Raji (cell line): Measurements from ENCODE around the gene STPG2.

Source experiments
- POLR2A ChIP-seq: IDR thresholded peaks from 2 replicates; pipeline ENCODE4 v1.6.1; 2011; ENCODE audit warnings: low read depth, low read length, control low read depth; ENCODE audit not compliant: insufficient read depth

The STPG2 gene

GRCh38 chr4:97836662-97837061 lies 306.6 kb downstream of the STPG2 start:
- TF ChIP-seq POLR2A = no peak

GRCh38 chr4:97828646-97829045 lies 314.6 kb downstream of the STPG2 start:
- TF ChIP-seq POLR2A = no peak

- no peak for TF ChIP-seq POLR2A
Measured at GRCh38 chr4:97819294-97819693, 324.0 kb downstream of the STPG2 start.

GRCh38 chr4:97812768-97813167 lies 330.5 kb downstream of the STPG2 start:
- TF ChIP-seq POLR2A = no peak

- no peak for TF ChIP-seq POLR2A
Measured at GRCh38 chr4:97786306-97786920, 356.9 kb downstream of the STPG2 start.

- TF ChIP-seq POLR2A = no peak
Measured at GRCh38 chr4:97778174-97778573, 365.1 kb downstream of the STPG2 start.

- TF ChIP-seq POLR2A = no peak
Measured at GRCh38 chr4:97774347-97774989, 368.8 kb downstream of the STPG2 start.

GRCh38 chr4:97770222-97770621 lies 373.1 kb downstream of the STPG2 start:
- no peak for TF ChIP-seq POLR2A

GRCh38 chr4:97762115-97762512 lies 381.2 kb downstream of the STPG2 start:
- no peak for TF ChIP-seq POLR2A

- TF ChIP-seq POLR2A = no peak
Measured at GRCh38 chr4:97761445-97762114, 381.7 kb downstream of the STPG2 start.

- no peak for TF ChIP-seq POLR2A
Measured at GRCh38 chr4:97759785-97760184, 383.5 kb downstream of the STPG2 start.

GRCh38 chr4:97752599-97752998 lies 390.7 kb downstream of the STPG2 start:
- TF ChIP-seq POLR2A = no peak

- no peak for TF ChIP-seq POLR2A
Measured at GRCh38 chr4:97747945-97748344, 395.3 kb downstream of the STPG2 start.

- no peak for TF ChIP-seq POLR2A
Measured at GRCh38 chr4:97720869-97721432, 422.3 kb downstream of the STPG2 start.

- no peak for TF ChIP-seq POLR2A
Measured at GRCh38 chr4:97691111-97691605, 452.1 kb downstream of the STPG2 start.

- TF ChIP-seq POLR2A = no peak
Measured at GRCh38 chr4:97670703-97671269, 472.5 kb downstream of the STPG2 start.

- no peak for TF ChIP-seq POLR2A
Measured at GRCh38 chr4:97665553-97665952, 477.7 kb downstream of the STPG2 start.
